T-helper 1 cell treated with Interleukin-12 subunit alpha and Interleukin-12 subunit beta and Interleukin-4 antibody, amounts not matched to agents 30 μg/mL and 1 μg/mL, for 36 hours (primary cell): Measurements from ENCODE around the gene KRI1.
"Not testable (repeated sequence)": the region's sequence is repeated elsewhere in the genome, so short reads cannot be mapped to it uniquely, and the experiment has no call there.

Experiments used
- H3K27ac Mint-ChIP-seq: one replicate; pipeline ENCODE4 v1.8.0; 2021; ENCODE audit warnings: mild to moderate bottlenecking, mixed read lengths
- H3K27me3 Mint-ChIP-seq: one replicate; pipeline ENCODE4 v1.8.0; 2021; ENCODE audit warnings: low read depth, mixed read lengths
- H3K36me3 Mint-ChIP-seq: one replicate; pipeline ENCODE4 v1.8.0; 2021; ENCODE audit warnings: low read depth, mixed read lengths
- H3K4me1 Mint-ChIP-seq: one replicate; pipeline ENCODE4 v1.8.0; 2021; ENCODE audit warnings: low read depth, mixed read lengths
- H3K4me3 Mint-ChIP-seq: one replicate; pipeline ENCODE4 v1.8.0; 2021; ENCODE audit warnings: mild to moderate bottlenecking, moderate library complexity, mixed read lengths
- H3K9me3 Mint-ChIP-seq: one replicate; pipeline ENCODE4 v1.8.0; 2021; ENCODE audit warnings: mixed read lengths

KRI1 gene

DNA sequence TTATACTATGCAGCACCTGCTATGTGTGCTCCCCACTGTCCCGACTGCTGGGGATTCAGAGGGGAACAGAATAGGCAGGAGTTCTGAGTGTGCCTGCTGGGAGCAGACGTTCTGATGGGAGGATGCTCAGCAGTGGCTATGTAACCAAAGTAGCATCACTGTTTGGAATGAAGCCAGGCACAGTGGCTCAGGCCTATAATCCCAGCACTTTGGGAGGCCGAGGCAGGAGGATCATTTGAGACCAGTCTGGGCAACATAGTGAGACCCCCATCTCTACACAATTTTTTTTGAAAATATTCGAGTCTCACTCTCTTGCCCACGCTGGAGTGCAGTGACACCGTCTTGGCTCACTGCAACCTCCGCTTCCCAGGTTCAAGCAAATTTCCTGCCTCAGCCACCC is 16.1 kb downstream of the KRI1 start:
- Mint-ChIP-seq H3K27me3 (no peaks in the 10 kb centered on the region), H3K9me3 (no peaks in the 10 kb centered on the region), H3K27ac (no peak overlapping the region), H3K36me3 (peaks cover 28% of the 10 kb centered on the region), H3K4me1 (peaks cover 32% of the 10 kb centered on the region), H3K4me3 (no peak overlapping the region)

DNA sequence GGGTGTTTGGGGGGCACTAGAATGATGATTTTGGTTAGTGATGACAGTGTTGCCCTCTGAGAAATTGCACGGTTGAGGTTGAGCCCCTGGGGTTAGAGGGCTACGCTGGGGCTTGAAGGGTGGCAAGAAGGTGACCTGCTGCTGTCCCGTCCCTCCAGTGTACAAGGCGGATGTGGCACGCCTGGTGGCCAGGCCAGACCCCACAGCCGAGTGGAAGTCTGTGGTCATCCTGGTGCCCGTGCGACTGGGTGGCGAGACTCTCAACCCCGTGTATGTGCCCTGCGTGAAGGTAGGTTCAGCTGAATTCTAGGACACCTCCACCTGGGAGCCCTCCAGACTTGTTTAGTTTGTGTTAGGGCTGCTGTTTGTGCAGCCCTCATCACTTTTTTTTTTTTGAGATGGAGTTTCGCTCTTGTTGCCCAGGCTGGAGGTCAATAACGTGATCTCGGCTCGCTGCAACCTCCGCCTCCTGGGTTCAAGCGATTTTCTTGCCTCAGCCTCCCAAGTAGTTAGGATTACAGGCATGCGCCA is 17.0 kb downstream of the KRI1 start:
- Mint-ChIP-seq H3K4me3 (no peak overlapping the region), H3K36me3 (peaks cover 20% of the 10 kb centered on the region), H3K4me1 (peaks cover 23% of the 10 kb centered on the region), H3K27ac (no peak overlapping the region), H3K9me3 (no peaks in the 10 kb centered on the region), H3K27me3 (no peaks in the 10 kb centered on the region)

DNA sequence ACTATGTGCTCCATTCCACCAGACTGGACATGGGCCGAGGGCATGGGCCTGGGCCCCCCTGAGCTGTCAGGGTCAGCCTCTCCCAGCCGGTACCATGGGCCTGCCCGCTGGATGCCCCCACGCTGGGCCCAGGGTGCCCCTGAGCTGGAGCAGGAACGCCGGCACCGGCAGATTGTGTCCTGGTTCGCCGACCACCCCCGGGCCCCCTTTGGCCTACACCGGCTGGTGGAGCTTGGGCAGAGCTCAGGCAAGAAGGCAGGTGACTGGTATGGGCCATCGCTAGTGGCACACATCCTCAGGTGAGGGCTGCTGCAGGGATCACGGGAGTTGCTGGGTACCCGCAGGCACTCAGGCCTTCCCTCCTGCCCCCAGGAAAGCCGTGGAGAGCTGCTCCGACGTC is 19.0 kb downstream of the KRI1 start:
- H3K4me3 Mint-ChIP-seq, result no peak overlapping the region
- H3K27ac Mint-ChIP-seq, result no peak overlapping the region
- peaks cover 7% of the 10 kb centered on the region for H3K36me3 Mint-ChIP-seq
- H3K27me3 Mint-ChIP-seq, result no peaks in the 10 kb centered on the region
- H3K4me1 Mint-ChIP-seq, result peaks cover 8% of the 10 kb centered on the region
- no peaks in the 10 kb centered on the region for H3K9me3 Mint-ChIP-seq

DNA sequence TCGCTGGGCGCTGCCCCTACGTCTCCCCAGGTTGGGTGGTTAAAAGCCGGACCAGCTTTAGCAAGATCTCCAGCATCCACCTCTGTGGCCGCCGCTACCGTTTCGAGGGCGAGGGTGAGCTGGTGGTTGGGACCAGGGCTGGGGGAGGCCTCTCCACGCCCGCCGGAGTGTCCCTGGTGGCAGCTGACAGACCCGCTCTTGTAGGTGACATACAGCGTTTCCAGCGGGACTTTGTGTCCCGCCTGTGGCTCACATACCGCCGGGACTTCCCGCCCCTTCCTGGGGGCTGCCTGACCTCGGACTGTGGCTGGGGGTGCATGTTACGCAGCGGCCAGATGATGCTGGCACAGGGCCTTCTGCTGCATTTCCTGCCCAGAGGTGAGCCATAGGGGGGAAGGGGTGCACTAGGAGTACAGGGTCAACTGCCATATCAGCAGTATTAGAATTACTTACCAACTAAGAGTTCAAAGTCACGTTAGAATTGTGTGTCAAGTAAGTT is 21.0 kb downstream of the KRI1 start:
- H3K4me3 Mint-ChIP-seq, result peak overlapping the region; percentile 89

DNA sequence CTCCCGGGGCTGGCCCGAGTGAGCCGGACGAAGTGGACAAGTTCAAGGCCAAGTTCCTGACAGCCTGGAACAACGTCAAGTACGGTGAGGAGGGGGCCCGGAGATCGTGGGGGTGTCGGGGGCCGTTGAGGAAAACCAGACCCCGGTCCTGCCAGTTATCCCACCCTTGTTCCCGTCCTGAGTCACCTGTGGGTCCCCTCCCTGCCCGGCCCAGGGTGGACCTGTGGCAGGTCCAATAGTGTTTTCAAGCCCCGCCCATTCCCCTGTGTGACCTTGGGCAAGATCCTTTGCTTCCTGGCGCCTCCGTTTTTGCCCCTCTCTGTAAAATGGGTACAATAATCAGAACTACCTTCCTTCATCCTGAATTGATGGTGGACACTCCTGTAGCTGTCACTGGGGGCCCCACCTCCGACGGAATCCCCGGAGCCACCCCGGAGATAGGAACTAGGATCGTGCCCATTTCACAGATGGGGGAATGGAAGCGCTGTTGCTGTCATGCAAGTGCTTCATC is 21.5 kb downstream of the KRI1 start:
- peaks cover 8% of the 10 kb centered on the region for H3K4me1 Mint-ChIP-seq
- peak overlapping the region; percentile 80 for H3K27ac Mint-ChIP-seq
- no peaks in the 10 kb centered on the region for H3K9me3 Mint-ChIP-seq
- H3K27me3 Mint-ChIP-seq, result peaks cover 13% of the 10 kb centered on the region
- peaks cover 3% of the 10 kb centered on the region for H3K36me3 Mint-ChIP-seq
- H3K4me3 Mint-ChIP-seq, result peak overlapping the region; percentile 89

More for the DNA sequence above, 21.0 kb downstream of the KRI1 start:
- Mint-ChIP-seq H3K27me3 (peaks cover 11% of the 10 kb centered on the region), H3K4me1 (peaks cover 8% of the 10 kb centered on the region), H3K9me3 (no peaks in the 10 kb centered on the region), H3K36me3 (peaks cover 3% of the 10 kb centered on the region), H3K27ac (peak overlapping the region; percentile 80)

DNA sequence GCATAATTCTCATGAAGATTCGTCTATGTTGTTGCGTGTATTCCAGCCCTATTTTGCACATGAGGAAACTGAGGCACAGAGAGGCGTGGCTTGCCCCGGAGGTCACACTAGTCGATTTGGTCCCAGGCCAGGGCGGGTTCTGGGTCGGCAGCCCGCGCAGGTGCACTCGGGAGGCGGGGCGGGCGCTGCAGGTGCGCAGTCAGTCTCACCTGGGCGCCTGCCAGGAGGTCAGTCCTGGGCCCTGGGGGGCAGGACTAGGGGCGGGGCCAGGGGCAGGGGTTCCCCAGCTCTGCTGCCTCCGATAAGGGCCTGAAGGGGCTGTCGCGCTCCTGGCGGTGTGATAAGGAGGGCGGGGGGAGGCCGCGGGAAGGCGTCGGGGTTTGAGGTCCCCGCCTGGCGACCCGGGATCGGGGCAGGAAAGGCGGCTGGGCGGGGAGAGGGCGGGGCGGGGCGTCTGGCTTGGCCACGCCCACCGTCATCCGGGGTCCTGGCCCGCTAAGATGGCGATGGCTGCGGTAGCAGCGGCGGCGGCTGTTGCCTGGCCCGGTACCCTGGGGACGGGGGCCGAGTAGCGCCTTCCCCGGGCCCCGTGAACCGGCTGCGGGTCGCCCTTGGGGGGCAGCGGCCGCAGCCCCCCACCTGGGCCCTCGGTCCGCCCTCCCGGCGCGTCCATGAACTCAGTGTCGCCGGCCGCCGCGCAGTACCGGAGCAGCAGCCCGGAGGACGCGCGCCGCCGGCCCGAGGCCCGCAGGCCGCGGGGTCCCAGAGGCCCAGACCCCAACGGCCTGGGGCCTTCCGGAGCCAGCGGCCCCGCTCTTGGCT is 22.2 kb downstream of the KRI1 start, which contains the start of gene ATG4D:
TSS of gene ATG4D (plus strand) at position 485 of the 822 bp plus-strand sequence. CDS start at position 672, 187 bp downstream.
- H3K27ac Mint-ChIP-seq, result peak within 1 kb of the TSS; percentile 80
- peaks cover 10% of the 10 kb centered on the region for H3K4me1 Mint-ChIP-seq
- peak within 1 kb of the TSS; percentile 89 for H3K4me3 Mint-ChIP-seq
- H3K27me3 Mint-ChIP-seq, result peaks cover 20% of the 10 kb centered on the region
- H3K36me3 Mint-ChIP-seq, result peaks cover 3% of the 10 kb centered on the region
- no peaks in the 10 kb centered on the region for H3K9me3 Mint-ChIP-seq

DNA sequence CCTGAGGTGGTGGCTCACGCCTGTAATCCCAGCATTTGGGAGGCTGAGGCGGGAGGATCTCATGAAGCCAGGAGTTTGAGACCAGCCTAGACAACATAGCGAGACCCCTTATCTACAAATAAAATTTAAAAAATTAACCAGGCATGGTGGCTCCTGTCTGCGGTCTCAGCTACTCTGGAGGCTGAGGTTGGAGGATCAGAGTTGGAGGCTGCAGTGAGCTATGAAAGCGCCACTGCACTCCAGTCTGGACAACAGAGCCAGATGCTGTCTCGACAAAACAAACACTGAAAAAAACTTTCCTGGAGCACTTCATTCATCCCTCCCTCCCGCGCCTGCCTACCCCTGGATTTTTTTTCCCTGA is 22.8 kb downstream of the KRI1 start:
- peaks cover 26% of the 10 kb centered on the region for H3K27me3 Mint-ChIP-seq
- peak overlapping the region; percentile 71 for H3K27ac Mint-ChIP-seq
- peaks cover 3% of the 10 kb centered on the region for H3K36me3 Mint-ChIP-seq
- H3K4me1 Mint-ChIP-seq, result peaks cover 10% of the 10 kb centered on the region
- no peaks in the 10 kb centered on the region for H3K9me3 Mint-ChIP-seq
- H3K4me3 Mint-ChIP-seq, result peak overlapping the region; percentile 75

DNA sequence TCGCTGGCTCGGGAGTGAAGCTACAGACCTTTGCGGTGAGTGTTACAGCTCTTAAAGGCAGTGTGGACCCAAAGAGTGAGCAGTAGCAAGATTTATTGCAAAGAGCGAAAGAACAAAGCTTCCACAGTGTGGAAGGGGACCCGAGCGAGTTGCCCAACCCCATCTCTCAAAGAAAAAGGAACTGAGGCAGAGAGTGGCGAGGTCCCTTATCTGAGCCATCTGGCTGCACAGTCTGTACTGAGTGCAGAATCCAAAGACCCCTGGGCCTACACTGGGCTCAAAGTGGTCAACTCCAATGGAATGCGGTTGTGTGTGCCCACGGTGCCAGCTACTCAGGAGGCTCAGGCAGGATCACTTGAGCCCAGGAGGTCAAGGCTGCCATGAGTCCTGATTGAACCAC is 26.8 kb downstream of the KRI1 start:
- H3K4me3 Mint-ChIP-seq, H3K27ac Mint-ChIP-seq, H3K4me1 Mint-ChIP-seq, H3K9me3 Mint-ChIP-seq, H3K36me3 Mint-ChIP-seq: not testable (repeated sequence)
- H3K27me3 Mint-ChIP-seq, result peaks cover 47% of the 10 kb centered on the region

DNA sequence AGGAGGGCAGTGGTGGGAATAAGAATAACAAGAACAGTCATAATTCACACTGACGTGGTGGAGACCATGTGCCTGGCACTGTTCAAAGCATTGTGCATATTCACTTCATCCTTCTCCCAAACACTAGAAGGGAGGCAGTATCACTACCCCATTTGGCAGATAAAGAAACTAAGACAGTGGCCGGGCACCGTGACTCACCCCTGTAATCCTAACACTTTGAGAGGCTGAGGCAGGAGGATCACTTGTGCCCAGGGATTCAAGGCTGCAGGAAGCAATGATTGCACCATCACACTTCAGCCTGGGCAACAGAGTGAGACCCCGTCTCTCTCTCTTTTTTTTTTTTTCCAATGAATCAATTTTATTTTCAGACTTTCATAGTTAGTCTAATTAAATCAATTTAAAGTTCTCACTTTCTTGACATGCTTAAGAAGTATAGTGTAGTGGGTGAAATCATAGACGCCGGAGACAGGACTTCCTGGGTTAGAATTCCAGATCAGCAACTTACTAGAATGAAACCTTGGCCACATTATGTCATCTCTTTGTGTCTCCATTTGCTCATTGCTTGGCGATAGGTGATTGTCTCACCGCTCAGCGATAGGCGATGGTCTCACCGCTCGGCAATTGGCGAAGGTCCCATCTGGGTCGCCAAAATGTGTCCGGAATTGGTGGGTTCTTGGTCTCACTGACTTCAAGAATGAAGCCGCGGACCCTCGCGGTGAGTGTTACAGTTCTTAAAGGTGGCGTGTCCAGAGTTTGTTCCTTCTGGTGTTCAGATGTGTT is 27.4 kb downstream of the KRI1 start:
- H3K4me3 Mint-ChIP-seq, result no peak overlapping the region
- no peaks in the 10 kb centered on the region for H3K36me3 Mint-ChIP-seq
- H3K9me3 Mint-ChIP-seq, result no peaks in the 10 kb centered on the region
- H3K27ac Mint-ChIP-seq, result no peak overlapping the region
- H3K4me1 Mint-ChIP-seq, result peaks cover 5% of the 10 kb centered on the region
- peaks cover 53% of the 10 kb centered on the region for H3K27me3 Mint-ChIP-seq

DNA sequence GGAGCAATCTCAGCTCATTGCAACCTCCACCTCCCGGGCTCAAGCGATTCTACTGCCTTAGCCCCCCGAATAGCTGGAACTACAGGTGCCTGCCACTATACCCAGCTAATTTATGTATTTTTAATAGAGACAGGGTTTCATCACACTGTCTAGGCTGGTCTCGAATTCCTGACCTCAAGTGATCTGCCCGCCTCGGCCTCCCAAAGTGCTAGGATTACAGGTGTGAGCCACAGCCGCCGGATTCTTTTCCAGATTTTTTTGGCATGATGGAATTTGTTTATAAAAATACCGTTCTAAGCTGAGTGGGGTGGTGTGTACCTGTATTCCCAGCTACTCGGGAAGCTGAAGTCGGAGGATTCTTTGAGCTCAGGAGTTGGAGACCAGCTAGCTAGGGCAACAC is 28.1 kb downstream of the KRI1 start:
- H3K4me3 Mint-ChIP-seq, result no peak overlapping the region
- H3K27ac Mint-ChIP-seq, result no peak overlapping the region
- no peaks in the 10 kb centered on the region for H3K9me3 Mint-ChIP-seq
- peaks cover 53% of the 10 kb centered on the region for H3K27me3 Mint-ChIP-seq
- H3K36me3 Mint-ChIP-seq, result no peaks in the 10 kb centered on the region
- H3K4me1 Mint-ChIP-seq, result peaks cover 1% of the 10 kb centered on the region

DNA sequence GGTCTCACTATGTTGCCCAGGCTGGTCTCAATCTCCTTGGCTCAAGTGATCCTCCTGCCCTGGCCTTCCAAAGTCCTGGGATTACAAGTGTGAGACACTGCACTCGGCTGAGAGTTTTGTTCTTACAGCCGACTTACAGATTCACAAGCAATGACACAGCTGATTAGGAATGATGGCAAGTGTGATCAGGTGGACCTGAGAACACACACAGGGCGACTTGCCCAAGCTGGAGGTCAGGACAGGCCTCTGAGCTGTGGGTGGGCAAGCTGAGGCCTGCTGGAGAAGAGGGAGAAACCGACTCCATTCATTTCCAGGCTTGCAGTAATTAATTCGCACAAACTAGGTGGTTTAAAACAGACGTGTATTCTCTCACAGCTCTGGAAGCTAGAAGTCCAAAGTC is 30.2 kb downstream of the KRI1 start:
- Mint-ChIP-seq H3K4me1 (peaks cover 1% of the 10 kb centered on the region), H3K36me3 (no peaks in the 10 kb centered on the region), H3K9me3 (peaks cover 3% of the 10 kb centered on the region), H3K4me3 (no peak overlapping the region), H3K27me3 (peaks cover 53% of the 10 kb centered on the region), H3K27ac (no peak overlapping the region)

DNA sequence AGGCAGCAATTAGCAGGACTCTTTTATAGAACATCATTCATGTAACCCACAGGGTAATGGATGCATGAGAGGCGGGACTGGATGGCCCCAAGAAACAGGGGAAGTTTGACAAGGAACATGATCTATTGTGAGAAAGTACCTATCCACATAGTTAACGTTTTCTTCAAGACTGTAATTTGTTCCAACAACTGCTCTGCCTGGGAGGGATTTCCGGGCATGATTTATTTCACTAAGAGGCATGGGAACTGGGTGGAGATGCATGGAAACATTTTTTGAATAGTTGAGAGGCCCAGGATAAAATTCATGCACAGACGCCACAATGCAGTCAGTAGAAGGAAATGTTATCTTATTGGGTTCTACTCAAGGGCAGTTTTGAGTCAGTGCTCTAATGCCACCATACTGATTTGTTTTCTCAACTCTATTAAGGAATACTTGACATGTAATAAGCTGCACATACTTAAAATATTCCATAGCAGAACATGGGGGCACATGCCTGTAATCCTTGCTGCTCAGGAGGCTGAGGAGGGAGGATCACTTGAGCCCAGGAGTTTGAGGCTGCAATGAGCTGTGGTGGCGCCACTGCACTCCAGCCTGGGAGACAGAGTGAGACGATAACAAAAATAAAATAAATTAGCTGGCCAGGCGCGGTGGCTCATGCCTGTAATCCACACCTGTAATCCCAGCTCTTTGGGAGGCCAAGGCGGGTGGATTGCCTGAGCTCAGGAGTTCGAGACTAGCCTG is 32.0 kb downstream of the KRI1 start:
- H3K4me1 Mint-ChIP-seq, result peaks cover under 1% of the 10 kb centered on the region
- no peaks in the 10 kb centered on the region for H3K36me3 Mint-ChIP-seq
- H3K4me3 Mint-ChIP-seq, result no peak overlapping the region
- H3K9me3 Mint-ChIP-seq, result peaks cover 3% of the 10 kb centered on the region
- peaks cover 38% of the 10 kb centered on the region for H3K27me3 Mint-ChIP-seq
- no peak overlapping the region for H3K27ac Mint-ChIP-seq

DNA sequence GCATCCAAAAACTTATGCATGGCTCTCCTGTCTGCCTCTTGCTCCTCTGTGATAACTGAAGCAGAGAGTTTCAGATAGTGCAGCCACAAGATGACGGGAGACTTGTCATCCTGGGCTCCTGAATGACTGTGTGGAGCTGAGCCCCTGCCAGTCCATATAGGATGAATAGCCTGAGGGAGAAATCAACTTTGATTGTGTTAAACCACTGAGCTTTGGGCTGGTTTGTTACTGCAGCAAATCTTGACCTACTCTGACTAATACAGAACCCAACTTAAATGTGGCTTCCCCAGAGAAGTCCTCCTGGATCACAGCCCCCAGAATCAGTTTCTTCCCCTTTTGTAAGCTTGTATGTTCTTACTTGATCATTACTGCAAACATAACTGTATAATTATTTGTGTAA is 33.4 kb downstream of the KRI1 start:
- H3K9me3 Mint-ChIP-seq, result peaks cover 3% of the 10 kb centered on the region
- H3K27me3 Mint-ChIP-seq, result peaks cover 27% of the 10 kb centered on the region
- no peaks in the 10 kb centered on the region for H3K36me3 Mint-ChIP-seq
- no peak overlapping the region for H3K4me3 Mint-ChIP-seq
- no peaks in the 10 kb centered on the region for H3K4me1 Mint-ChIP-seq
- no peak overlapping the region for H3K27ac Mint-ChIP-seq

DNA sequence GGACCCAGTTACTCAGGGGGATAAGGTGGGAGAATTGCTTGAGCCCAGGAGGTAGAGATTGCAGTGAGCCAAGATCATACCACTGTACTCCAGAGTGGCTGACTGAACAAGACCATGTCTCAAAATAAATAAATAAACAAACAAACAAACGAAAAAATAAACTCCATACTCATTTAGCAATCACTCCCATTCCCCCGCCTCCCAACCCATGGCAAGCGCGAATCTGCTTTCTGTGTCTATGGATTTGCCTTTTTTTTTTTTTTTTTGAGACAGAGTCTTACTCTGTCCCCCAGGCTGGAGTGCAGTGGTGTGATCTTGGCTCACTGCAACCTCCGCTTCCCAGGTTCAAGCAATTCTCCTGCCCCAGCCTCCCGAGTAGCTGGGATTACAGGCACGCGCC is 38.9 kb downstream of the KRI1 start:
- not testable (repeated sequence) for H3K27ac Mint-ChIP-seq, H3K4me1 Mint-ChIP-seq, H3K9me3 Mint-ChIP-seq, H3K36me3 Mint-ChIP-seq, H3K4me3 Mint-ChIP-seq
- H3K27me3 Mint-ChIP-seq, result peaks cover 12% of the 10 kb centered on the region
